ENCODE measurements around the gene TEPSIN. TPM values are rescaled to one million over a fixed set of nuclear protein-coding genes. Genes with fewer than 3 reads are reported as not detected.

TEPSIN gene
- total RNA-seq, 1 donor from 2014 or later, result 35.4 TPM

DNA sequence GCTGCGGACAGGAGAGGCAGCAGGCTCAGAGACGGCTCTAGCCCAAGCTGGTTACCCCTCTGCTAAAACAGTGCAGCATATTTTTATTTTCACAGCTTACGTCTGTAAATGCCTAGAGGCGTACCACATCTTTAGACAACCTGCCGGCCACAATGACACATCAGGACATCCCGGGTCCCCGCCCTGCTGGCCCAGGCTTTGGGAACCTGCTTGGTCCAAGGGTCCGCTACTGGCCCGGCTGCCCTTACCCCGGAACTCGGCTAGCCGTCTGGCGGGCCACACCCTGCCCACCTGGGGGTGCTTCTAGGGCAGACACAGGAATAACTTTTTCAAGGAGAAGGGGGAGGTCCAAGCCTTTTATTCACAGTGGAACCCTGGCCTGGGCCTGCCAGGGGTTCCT lies 20.4 kb downstream of the TEPSIN start:
- no peak for DNase-seq (ENCODE audit: extremely low spot score in 2 of 2)

DNA sequence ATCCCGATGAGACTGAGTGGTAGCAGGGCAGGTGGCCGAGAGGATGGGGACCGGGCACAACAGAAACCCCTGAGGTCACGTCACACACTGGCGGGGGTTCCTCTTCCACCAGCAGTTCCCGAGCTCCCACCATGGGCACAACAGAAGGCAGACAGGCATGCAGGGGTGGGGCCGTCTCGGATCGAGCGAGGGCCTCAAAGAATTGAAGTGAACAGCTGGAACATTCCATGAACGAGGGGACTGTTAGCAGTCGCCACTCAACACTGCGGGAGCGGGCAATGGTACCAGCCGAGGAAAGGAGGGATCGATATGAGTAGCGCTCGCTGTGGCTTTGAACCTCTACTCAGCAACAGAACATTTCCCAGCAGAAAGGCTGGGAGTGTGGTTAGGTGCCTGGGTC lies 21.4 kb downstream of the TEPSIN start:
- DNase-seq (ENCODE audit: extremely low spot score in 2 of 2), result no peak
- Histone ChIP-seq H3K4me3 (no peak overlapping the region), H3K27ac (no peak overlapping the region), H3K4me1 (peaks cover 14% of the 10 kb centered on the region), H3K27me3 (no peaks in the 10 kb centered on the region), H3K36me3 (no peaks in the 10 kb centered on the region), H3K9me3 (no peaks in the 10 kb centered on the region)
- intact Hi-C loops (cut with DNase I), result no loop called here
- TF ChIP-seq, protein P1, sequence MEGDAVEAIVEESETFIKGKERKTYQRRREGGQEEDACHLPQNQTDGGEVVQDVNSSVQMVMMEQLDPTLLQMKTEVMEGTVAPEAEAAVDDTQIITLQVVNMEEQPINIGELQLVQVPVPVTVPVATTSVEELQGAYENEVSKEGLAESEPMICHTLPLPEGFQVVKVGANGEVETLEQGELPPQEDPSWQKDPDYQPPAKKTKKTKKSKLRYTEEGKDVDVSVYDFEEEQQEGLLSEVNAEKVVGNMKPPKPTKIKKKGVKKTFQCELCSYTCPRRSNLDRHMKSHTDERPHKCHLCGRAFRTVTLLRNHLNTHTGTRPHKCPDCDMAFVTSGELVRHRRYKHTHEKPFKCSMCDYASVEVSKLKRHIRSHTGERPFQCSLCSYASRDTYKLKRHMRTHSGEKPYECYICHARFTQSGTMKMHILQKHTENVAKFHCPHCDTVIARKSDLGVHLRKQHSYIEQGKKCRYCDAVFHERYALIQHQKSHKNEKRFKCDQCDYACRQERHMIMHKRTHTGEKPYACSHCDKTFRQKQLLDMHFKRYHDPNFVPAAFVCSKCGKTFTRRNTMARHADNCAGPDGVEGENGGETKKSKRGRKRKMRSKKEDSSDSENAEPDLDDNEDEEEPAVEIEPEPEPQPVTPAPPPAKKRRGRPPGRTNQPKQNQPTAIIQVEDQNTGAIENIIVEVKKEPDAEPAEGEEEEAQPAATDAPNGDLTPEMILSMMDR (IDR thresholded peaks at IDR 0.05), result no peak
- TF ChIP-seq POLR2AphosphoS5 (IDR thresholded peaks at IDR 0.05; ENCODE audit: insufficient read depth in 1 of 2, low read depth in 1 of 2), result no peak
- no peak for TF ChIP-seq POLR2A (IDR thresholded peaks at IDR 0.05)

More for the DNA sequence above, 20.4 kb downstream of the TEPSIN start:
- Histone ChIP-seq H3K4me3 (no peak overlapping the region), H3K9me3 (no peaks in the 10 kb centered on the region), H3K36me3 (no peaks in the 10 kb centered on the region), H3K27me3 (no peaks in the 10 kb centered on the region), H3K27ac (no peak overlapping the region), H3K4me1 (peaks cover 19% of the 10 kb centered on the region)
- no peak for TF ChIP-seq POLR2A (IDR thresholded peaks at IDR 0.05)
- TF ChIP-seq POLR2AphosphoS5 (IDR thresholded peaks at IDR 0.05; ENCODE audit: insufficient read depth in 1 of 2, low read depth in 1 of 2), result no peak
- intact Hi-C loops (cut with DNase I), result no loop called here

DNA sequence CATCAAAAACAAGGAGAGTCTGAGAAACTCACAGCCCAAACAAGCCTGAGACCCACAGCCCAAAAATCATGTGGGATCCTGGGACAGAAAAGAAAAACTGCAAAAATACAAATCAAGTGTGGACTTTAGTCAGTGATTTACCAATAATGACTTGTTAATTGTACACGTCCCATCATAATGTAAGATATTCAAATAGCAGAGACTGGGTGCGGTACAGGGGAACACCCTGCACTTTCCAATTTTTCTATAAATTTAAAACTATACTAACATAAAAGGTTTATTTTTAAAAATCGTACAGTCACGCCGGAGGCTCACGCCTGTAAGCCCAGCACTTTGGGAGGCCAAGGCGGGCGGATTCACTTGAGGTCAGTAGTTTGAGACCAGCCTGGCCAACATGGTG lies 24.9 kb downstream of the TEPSIN start:
- no peaks in the 10 kb centered on the region for H3K36me3 ChIP-seq
- no peak overlapping the region for H3K4me3 ChIP-seq
- no peaks in the 10 kb centered on the region for H3K27me3 ChIP-seq
- DNase-seq (ENCODE audit: extremely low spot score in 2 of 2), result no peak
- no peaks in the 10 kb centered on the region for H3K9me3 ChIP-seq
- intact Hi-C loops (cut with DNase I), result loop anchor here (1.0 kb wide), 1 partner anchor 24 kb away; no protein-coding TSS in a partner anchor
- TF ChIP-seq, protein P1 (IDR thresholded peaks at IDR 0.05), result no peak
- no peak for TF ChIP-seq POLR2A (IDR thresholded peaks at IDR 0.05)
- no peak for TF ChIP-seq POLR2AphosphoS5 (IDR thresholded peaks at IDR 0.05; ENCODE audit: insufficient read depth in 1 of 2, low read depth in 1 of 2)
- H3K27ac ChIP-seq, result no peak overlapping the region
- no peaks in the 10 kb centered on the region for H3K4me1 ChIP-seq

DNA sequence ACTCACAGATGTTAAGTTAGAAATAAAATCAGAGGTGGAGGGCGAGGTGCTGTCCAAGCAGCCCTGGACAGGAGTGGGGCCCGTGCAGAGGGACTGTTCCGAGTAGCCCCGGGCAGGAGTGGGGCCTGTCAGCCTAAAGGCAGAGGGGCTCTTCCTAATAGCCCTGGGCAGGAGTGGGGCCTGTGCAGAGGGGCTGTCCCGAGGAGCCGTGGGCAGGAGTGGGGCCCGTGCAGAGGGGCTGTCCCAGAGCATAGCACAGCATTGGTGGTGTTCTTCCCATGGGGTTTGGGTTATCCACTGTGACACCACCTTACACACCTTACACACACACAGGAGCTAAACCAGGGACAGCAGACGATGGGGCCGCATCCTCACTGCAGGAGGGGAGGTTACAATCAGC lies 26.5 kb downstream of the TEPSIN start:
- H3K9me3 ChIP-seq, result no peaks in the 10 kb centered on the region
- H3K4me1 ChIP-seq, result no peaks in the 10 kb centered on the region
- no peak overlapping the region for H3K27ac ChIP-seq
- peaks cover 0 to 6% of the 10 kb centered on the region in 2 donors for H3K36me3 ChIP-seq
- no peak for TF ChIP-seq POLR2A (IDR thresholded peaks at IDR 0.05)
- no peak for TF ChIP-seq POLR2AphosphoS5 (IDR thresholded peaks at IDR 0.05; ENCODE audit: insufficient read depth in 1 of 2, low read depth in 1 of 2)
- TF ChIP-seq, protein P1 (IDR thresholded peaks at IDR 0.05), result no peak
- H3K4me3 ChIP-seq, result no peak overlapping the region
- DNase-seq (ENCODE audit: extremely low spot score in 2 of 2), result no peak
- H3K27me3 ChIP-seq, result no peaks in the 10 kb centered on the region
- intact Hi-C loops (cut with DNase I), result no loop called here

DNA sequence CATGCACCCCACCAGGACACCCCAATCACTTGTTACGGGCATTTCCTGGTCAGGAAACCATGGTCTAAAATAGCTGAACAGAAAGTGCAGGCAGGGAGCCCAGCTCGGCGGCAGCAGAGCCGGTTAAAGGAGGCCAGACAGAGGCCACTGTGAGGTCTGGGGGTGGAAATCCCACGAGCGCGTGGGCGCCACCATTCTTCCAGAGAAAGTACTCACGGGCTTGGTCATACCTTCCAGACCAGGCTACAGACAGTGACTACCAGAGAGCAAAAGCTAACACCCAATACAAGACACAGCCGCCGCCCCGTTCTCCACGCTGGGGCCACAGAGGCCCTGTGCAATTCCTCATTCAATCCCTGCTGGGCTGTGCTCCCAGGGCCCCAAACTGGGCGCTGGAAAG lies 28.0 kb downstream of the TEPSIN start:
- intact Hi-C loops (cut with DNase I), result no loop called here
- TF ChIP-seq, protein P1 (IDR thresholded peaks at IDR 0.05), result no peak
- TF ChIP-seq POLR2AphosphoS5 (IDR thresholded peaks at IDR 0.05; ENCODE audit: insufficient read depth in 1 of 2, low read depth in 1 of 2) (no peak), POLR2A (IDR thresholded peaks at IDR 0.05) (no peak)

More for the DNA sequence above, 28.0 kb downstream of the TEPSIN start:
- DNase-seq (ENCODE audit: extremely low spot score in 2 of 2), result no peak
- H3K27ac ChIP-seq, result no peak overlapping the region
- no peak overlapping the region for H3K4me3 ChIP-seq
- no peaks in the 10 kb centered on the region for H3K4me1 ChIP-seq
- no peaks in the 10 kb centered on the region for H3K9me3 ChIP-seq
- H3K36me3 ChIP-seq, result peaks cover 0 to 12% of the 10 kb centered on the region in 2 donors
- no peaks in the 10 kb centered on the region for H3K27me3 ChIP-seq
